Measurements from ENCODE around the gene HS6ST1.

DNA sequence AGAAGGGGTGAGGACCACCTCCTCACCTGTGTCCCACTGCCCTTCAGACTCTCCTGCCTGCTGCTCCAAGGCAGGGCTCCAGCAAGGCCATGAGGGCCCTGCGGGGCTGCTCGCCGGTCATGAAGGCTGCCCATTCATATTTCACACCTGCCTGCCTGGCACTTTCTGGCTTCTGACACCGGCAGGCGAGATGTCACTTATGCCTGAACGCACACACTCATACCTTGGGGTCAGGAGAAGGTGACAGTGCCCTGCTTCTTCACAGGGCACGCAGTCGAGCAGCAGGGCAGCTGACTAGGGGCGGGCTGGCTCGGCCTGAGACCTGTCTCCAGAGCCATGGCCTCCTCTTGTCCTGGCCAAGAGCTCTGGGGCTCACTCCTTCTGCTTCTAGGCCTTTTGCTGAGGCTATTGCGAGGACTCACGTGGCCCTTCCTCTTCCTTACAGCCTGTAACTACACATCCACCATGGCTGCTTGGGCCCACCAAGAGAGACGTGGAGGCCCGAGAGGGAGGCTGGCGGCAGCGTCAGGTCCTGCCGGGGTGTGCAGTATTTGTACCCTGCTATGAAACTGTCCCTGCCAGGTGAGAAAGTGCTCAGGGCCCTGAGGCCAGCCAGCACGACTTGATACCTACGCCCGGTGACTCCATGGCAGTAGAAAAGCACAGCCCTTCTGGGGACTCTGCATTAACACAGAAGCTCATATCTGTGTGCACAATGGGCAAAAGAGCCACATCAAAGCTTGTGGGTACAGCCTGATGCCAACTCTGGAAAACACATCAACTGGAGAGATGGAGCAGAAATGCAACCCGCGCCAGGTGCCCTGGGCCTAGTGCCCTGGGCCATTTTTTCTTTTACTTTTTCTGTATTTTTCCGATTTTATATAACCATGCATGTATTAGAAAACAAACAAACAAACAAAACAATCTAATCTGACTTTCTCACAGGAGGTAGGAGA lies 30.6 kb downstream of the HS6ST1 start:
- TF ChIP-seq, protein P1, sequence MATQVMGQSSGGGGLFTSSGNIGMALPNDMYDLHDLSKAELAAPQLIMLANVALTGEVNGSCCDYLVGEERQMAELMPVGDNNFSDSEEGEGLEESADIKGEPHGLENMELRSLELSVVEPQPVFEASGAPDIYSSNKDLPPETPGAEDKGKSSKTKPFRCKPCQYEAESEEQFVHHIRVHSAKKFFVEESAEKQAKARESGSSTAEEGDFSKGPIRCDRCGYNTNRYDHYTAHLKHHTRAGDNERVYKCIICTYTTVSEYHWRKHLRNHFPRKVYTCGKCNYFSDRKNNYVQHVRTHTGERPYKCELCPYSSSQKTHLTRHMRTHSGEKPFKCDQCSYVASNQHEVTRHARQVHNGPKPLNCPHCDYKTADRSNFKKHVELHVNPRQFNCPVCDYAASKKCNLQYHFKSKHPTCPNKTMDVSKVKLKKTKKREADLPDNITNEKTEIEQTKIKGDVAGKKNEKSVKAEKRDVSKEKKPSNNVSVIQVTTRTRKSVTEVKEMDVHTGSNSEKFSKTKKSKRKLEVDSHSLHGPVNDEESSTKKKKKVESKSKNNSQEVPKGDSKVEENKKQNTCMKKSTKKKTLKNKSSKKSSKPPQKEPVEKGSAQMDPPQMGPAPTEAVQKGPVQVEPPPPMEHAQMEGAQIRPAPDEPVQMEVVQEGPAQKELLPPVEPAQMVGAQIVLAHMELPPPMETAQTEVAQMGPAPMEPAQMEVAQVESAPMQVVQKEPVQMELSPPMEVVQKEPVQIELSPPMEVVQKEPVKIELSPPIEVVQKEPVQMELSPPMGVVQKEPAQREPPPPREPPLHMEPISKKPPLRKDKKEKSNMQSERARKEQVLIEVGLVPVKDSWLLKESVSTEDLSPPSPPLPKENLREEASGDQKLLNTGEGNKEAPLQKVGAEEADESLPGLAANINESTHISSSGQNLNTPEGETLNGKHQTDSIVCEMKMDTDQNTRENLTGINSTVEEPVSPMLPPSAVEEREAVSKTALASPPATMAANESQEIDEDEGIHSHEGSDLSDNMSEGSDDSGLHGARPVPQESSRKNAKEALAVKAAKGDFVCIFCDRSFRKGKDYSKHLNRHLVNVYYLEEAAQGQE (tag by site-specific recombination; IDR thresholded peaks at IDR 0.05), result no peak
- TF ChIP-seq ZNF747 (tag by site-specific recombination; IDR thresholded peaks at IDR 0.05) (no peak), ZNF350 (tag by site-specific recombination; IDR thresholded peaks at IDR 0.05) (no peak), ZNF785 (tag by site-specific recombination; IDR thresholded peaks at IDR 0.05) (no peak), SALL2 (tag by site-specific recombination; IDR thresholded peaks at IDR 0.05; ENCODE audit: borderline replicate concordance) (no peak), GFI1B (tag by site-specific recombination; IDR thresholded peaks at IDR 0.05) (no peak), ZNF624 (tag by site-specific recombination; IDR thresholded peaks at IDR 0.05) (no peak), SP3 (tag by site-specific recombination; IDR thresholded peaks at IDR 0.05) (no peak), ZNF626 (tag by site-specific recombination; IDR thresholded peaks at IDR 0.05) (no peak), ZNF274 (IDR thresholded peaks at IDR 0.05; ENCODE audit: low read length) (no peak), ZNF274 (tag by site-specific recombination; IDR thresholded peaks at IDR 0.05; ENCODE audit: borderline replicate concordance) (no peak)
- TF ChIP-seq, protein P2, sequence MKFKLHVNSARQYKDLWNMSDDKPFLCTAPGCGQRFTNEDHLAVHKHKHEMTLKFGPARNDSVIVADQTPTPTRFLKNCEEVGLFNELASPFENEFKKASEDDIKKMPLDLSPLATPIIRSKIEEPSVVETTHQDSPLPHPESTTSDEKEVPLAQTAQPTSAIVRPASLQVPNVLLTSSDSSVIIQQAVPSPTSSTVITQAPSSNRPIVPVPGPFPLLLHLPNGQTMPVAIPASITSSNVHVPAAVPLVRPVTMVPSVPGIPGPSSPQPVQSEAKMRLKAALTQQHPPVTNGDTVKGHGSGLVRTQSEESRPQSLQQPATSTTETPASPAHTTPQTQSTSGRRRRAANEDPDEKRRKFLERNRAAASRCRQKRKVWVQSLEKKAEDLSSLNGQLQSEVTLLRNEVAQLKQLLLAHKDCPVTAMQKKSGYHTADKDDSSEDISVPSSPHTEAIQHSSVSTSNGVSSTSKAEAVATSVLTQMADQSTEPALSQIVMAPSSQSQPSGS (tag by site-specific recombination; IDR thresholded peaks at IDR 0.05; ENCODE audit: low read depth), result no peak
- TF ChIP-seq, protein P3, sequence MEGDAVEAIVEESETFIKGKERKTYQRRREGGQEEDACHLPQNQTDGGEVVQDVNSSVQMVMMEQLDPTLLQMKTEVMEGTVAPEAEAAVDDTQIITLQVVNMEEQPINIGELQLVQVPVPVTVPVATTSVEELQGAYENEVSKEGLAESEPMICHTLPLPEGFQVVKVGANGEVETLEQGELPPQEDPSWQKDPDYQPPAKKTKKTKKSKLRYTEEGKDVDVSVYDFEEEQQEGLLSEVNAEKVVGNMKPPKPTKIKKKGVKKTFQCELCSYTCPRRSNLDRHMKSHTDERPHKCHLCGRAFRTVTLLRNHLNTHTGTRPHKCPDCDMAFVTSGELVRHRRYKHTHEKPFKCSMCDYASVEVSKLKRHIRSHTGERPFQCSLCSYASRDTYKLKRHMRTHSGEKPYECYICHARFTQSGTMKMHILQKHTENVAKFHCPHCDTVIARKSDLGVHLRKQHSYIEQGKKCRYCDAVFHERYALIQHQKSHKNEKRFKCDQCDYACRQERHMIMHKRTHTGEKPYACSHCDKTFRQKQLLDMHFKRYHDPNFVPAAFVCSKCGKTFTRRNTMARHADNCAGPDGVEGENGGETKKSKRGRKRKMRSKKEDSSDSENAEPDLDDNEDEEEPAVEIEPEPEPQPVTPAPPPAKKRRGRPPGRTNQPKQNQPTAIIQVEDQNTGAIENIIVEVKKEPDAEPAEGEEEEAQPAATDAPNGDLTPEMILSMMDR (tag by site-specific recombination; IDR thresholded peaks at IDR 0.05), result no peak
